Memory B cell (primary cell): ENCODE results near the gene MKX.

Experiments
- ATAC-seq: fragments of 150-1000 bp; cut with Tn5 transposase; 2 replicates; pipeline ENCODE4 v1.10.0; 2021; ENCODE audit warnings: low read depth, mild to moderate bottlenecking, moderate library complexity
- DNase-seq, 2 donors: peaks; one replicate each; pipeline ENCODE4 v3.0.0; 2022; ENCODE audit warnings: low spot score in 2 of 2
- H3K27ac Mint-ChIP-seq: one replicate; pipeline ENCODE4 v1.8.0; 2022; ENCODE audit warnings: mild to moderate bottlenecking, moderate library complexity, mixed read lengths
- H3K27me3 Mint-ChIP-seq: one replicate; pipeline ENCODE4 v1.8.0; 2022; ENCODE audit warnings: mixed read lengths
- H3K36me3 Mint-ChIP-seq: one replicate; pipeline ENCODE4 v1.8.0; 2022; ENCODE audit warnings: mild to moderate bottlenecking, mixed read lengths
- H3K4me1 Mint-ChIP-seq: one replicate; pipeline ENCODE4 v1.8.0; 2022; ENCODE audit warnings: mixed read lengths
- H3K4me3 Mint-ChIP-seq: one replicate; pipeline ENCODE4 v1.8.0; 2022; ENCODE audit warnings: mild to moderate bottlenecking, moderate library complexity, mixed read lengths
- H3K9me3 Mint-ChIP-seq: one replicate; pipeline ENCODE4 v1.8.0; 2022; ENCODE audit warnings: mixed read lengths

The MKX gene

DNA sequence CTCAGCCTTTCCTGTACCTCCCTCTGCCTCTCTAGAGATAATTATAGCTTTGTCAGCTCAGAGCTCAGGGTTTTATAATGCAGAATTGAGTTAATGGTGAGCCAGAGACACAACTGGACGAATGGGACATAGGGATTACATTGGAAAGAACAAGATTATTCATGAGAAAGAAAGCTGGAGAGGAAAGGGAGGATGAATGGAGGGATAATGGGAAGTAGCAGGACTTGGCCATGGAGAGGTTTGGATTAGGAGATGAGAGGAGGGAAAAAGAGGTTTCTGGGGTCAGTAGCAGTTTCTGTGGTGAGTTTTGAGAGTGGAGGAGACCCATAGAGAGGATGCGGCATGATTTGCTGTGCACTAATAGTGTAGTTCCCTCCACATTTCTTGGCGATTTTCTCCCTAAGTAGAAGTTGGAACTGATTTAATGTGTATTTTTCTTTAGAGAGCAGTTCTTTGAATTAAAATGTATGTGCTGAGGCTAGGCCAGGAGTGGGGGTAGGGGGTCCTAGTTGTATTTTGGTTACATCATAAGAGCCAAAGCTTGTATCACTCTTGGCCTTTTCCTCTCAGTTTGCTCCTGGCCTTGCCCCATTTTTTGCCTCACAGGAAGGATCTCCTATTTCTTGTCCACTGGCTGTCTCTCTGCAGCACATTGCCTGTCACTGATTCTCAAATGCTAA lies 107.4 kb downstream of the MKX start:
- DNase-seq (no peak), ATAC-seq (no peak)
- Mint-ChIP-seq H3K27me3 (peaks cover 2% of the 10 kb centered on the region), H3K36me3 (no peaks in the 10 kb centered on the region), H3K9me3 (peaks cover 5% of the 10 kb centered on the region), H3K4me1 (no peaks in the 10 kb centered on the region), H3K27ac (no peak overlapping the region), H3K4me3 (no peak overlapping the region)

DNA sequence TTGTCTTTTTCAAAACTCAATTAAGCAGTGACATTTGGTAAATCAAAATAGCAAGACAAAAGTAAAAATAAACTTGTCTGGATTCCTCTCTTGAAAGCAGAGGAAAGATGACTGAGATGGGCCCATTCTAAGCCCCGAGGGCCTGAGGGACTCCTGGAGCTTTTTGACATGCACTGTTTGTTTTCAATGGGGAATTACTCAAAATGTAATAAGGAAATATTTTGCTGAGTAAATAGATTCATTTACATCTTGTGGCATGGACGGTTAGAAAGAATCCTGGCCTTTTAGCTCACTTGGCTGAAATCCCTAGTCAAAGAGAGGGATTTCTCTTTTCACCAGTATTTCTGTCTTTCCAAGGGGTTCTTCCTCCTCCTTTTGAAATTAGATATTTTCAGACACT lies 108.0 kb downstream of the MKX start:
- ATAC-seq (no peak), DNase-seq (no peak)
- Mint-ChIP-seq H3K27me3 (peaks cover 2% of the 10 kb centered on the region), H3K9me3 (peaks cover 5% of the 10 kb centered on the region), H3K4me3 (no peak overlapping the region), H3K4me1 (no peaks in the 10 kb centered on the region), H3K36me3 (no peaks in the 10 kb centered on the region), H3K27ac (no peak overlapping the region)

DNA sequence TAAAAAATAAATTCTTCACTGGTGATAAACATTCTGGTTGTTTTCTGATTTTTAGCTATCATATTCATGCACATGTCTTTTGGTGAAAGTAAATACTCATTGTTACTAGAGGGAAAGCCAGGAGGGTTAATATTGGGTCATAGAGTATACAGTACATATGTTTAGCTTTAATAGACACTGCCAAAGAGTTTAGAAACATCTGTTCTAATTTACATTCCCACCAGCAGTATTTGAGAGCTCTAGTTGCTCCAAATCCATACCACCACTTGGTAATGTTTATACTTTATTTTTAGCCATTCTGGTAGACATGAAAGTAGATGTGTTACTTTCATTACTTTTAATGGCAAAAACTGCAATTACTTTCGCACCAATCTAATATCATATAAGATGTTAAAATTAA lies 108.8 kb downstream of the MKX start:
- H3K27ac Mint-ChIP-seq = no peak overlapping the region
- H3K4me1 Mint-ChIP-seq = no peaks in the 10 kb centered on the region
- DNase-seq = no peak
- no peaks in the 10 kb centered on the region for H3K36me3 Mint-ChIP-seq
- peaks cover 2% of the 10 kb centered on the region for H3K9me3 Mint-ChIP-seq
- peaks cover 2% of the 10 kb centered on the region for H3K27me3 Mint-ChIP-seq
- no peak overlapping the region for H3K4me3 Mint-ChIP-seq
- ATAC-seq = no peak

DNA sequence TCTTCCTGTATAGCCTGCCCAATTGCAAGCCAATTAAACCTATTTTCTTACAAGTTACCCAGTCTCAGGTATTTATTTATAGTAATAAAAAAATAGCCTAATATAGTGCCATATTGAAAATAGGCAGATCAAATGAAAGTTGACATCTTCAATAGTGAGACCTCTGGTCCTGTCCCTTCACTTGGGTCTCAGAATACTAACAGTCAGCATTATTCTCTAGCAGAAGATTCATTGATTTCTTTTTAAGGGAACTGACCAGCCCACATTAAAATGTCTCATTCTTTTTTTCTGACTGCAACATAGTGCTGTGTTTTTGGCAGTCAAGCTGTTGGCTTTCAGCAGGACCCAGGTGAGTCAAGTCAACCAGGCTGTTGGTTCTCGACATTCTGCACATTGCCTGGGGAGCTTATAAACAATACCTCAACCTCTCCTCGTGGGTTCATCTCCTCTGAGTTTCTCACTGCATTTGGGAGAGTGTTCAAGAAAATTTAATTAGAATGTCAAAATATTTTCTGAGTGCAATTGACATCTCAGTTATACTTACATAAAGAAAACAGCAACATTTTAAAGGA lies 109.8 kb downstream of the MKX start:
- no peak for ATAC-seq
- Mint-ChIP-seq H3K9me3 (peaks cover 5% of the 10 kb centered on the region), H3K27me3 (peaks cover 2% of the 10 kb centered on the region), H3K36me3 (no peaks in the 10 kb centered on the region), H3K27ac (no peak overlapping the region), H3K4me1 (no peaks in the 10 kb centered on the region), H3K4me3 (no peak overlapping the region)
- no peak for DNase-seq

GRCh38 chr10:27635290-27635689 lies 110.3 kb downstream of the MKX start:
- no peak for ATAC-seq
- H3K27me3 Mint-ChIP-seq = peaks cover 2% of the 10 kb centered on the region
- no peaks in the 10 kb centered on the region for H3K36me3 Mint-ChIP-seq
- DNase-seq = no peak
- no peak overlapping the region for H3K27ac Mint-ChIP-seq
- no peaks in the 10 kb centered on the region for H3K4me1 Mint-ChIP-seq
- H3K4me3 Mint-ChIP-seq = no peak overlapping the region
- H3K9me3 Mint-ChIP-seq = peaks cover 5% of the 10 kb centered on the region

GRCh38 chr10:27628621-27629020 lies 117.0 kb downstream of the MKX start:
- DNase-seq = no peak
- H3K4me3 Mint-ChIP-seq = no peak overlapping the region
- ATAC-seq = no peak
- peaks cover 20% of the 10 kb centered on the region for H3K27me3 Mint-ChIP-seq
- peaks cover 5% of the 10 kb centered on the region for H3K9me3 Mint-ChIP-seq
- no peak overlapping the region for H3K27ac Mint-ChIP-seq
- no peaks in the 10 kb centered on the region for H3K4me1 Mint-ChIP-seq
- H3K36me3 Mint-ChIP-seq = no peaks in the 10 kb centered on the region

- DNase-seq (no peak), ATAC-seq (no peak)
- H3K36me3 Mint-ChIP-seq = no peaks in the 10 kb centered on the region
- no peak overlapping the region for H3K27ac Mint-ChIP-seq
- H3K4me1 Mint-ChIP-seq = no peaks in the 10 kb centered on the region
- H3K9me3 Mint-ChIP-seq = peaks cover 2% of the 10 kb centered on the region
- peaks cover 22% of the 10 kb centered on the region for H3K27me3 Mint-ChIP-seq
- H3K4me3 Mint-ChIP-seq = no peak overlapping the region
These were observed 118.7 kb downstream of the MKX start for GRCh38 chr10:27626890-27627289.

DNA sequence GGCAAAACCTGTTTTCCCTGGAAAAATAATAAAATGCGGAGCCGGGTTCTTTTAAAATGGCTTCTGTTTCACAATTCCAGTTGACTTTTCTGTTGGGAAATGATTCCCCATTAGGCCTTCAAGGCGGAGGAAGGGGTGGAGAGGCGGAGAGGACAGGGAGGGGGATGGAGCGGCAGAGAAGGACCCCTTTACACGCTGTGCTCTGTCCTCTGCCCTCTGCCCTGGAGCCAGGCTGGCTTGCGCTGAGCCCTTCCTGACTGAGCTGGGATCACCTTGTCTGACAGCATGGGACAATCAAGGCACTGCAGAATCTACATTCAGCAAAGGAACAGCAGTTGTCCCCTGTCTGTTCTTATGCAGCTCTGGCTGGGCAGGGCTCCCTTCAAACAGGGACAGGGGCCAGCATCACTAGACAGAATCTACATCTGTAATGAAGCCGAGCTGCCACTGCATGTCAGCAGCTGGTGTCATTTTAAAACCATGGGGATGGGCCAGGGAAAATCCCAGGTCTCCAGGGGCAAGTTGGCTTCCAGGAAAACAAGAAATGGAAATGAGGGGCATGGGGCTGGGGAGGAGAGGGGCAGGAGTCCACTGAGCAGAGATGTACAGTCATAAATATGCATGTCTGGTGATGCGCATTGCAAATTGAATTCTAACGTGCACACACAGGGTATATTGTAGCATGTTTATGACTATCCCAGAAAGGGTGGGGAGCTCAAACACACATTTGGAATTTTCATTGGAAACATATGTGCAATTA lies 120.0 kb downstream of the MKX start:
- H3K27ac Mint-ChIP-seq = no peak overlapping the region
- H3K4me3 Mint-ChIP-seq = no peak overlapping the region
- peaks cover 22% of the 10 kb centered on the region for H3K27me3 Mint-ChIP-seq
- H3K4me1 Mint-ChIP-seq = no peaks in the 10 kb centered on the region
- ATAC-seq = no peak
- H3K36me3 Mint-ChIP-seq = no peaks in the 10 kb centered on the region
- DNase-seq = no peak
- H3K9me3 Mint-ChIP-seq = no peaks in the 10 kb centered on the region

DNA sequence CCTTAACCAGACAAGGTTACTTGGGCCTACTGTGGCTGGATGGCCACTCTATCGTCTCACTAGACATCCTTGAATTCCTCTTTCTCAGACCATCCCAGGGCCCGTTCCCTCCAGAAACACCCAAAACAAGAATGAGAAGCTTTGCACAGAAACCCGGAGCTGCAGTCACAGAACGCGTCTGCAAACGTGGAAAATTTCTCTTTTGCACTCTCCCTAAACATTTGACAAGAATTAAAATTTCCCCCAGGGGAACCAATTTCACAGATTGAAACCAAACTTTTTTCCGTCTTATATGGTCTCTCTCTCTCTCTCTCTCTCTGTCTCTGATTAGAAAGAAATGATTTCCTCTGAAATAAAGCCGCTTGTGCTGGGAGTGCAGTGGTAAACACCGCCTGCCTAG lies 120.7 kb downstream of the MKX start:
- H3K27me3 Mint-ChIP-seq = peaks cover 22% of the 10 kb centered on the region
- ATAC-seq (no peak), DNase-seq (no peak)
- H3K27ac Mint-ChIP-seq = no peak overlapping the region
- no peaks in the 10 kb centered on the region for H3K9me3 Mint-ChIP-seq
- no peak overlapping the region for H3K4me3 Mint-ChIP-seq
- no peaks in the 10 kb centered on the region for H3K36me3 Mint-ChIP-seq
- H3K4me1 Mint-ChIP-seq = no peaks in the 10 kb centered on the region
